Muscle of leg (tissue), 16 donors: Measurements from ENCODE around the gene LMF1. TPM values are rescaled to one million over a fixed set of nuclear protein-coding genes. Genes with fewer than 3 reads are reported as not detected.
A peak's percentile ranks its signal among the peaks of the same experiment; 100 is the strongest.

Source experiments
- DNase-seq: peaks from one replicate; pipeline ENCODE4 v3.0.0; 2013
- H3K27ac ChIP-seq: one replicate; pipeline ENCODE4 v1.5.1; 2013; ENCODE audit warnings: mild to moderate bottlenecking, low read length, control low read depth
- H3K27me3 ChIP-seq: one replicate; pipeline ENCODE4 v1.6.1; 2013; ENCODE audit warnings: low read length; ENCODE audit not compliant: control insufficient read depth, insufficient read depth
- H3K36me3 ChIP-seq: one replicate; pipeline ENCODE4 v1.6.1; 2013; ENCODE audit warnings: low read length; ENCODE audit not compliant: control insufficient read depth, insufficient read depth
- H3K4me1 ChIP-seq: one replicate; pipeline ENCODE4 v1.6.1; 2013; ENCODE audit warnings: low read length; ENCODE audit not compliant: control insufficient read depth, insufficient read depth
- H3K4me3 ChIP-seq: one replicate; pipeline ENCODE4 v1.5.1; 2013; ENCODE audit warnings: low read length, control low read depth
- H3K9me3 ChIP-seq: replicated peaks from 2 replicates; pipeline ENCODE4 v1.6.1; 2013; ENCODE audit warnings: low read depth, low read length; ENCODE audit not compliant: control insufficient read depth
- WGBS: methylation state at CpG from one replicate; pipeline ENCODE4 v1.1.5; 2013; ENCODE audit warnings: missing lambda C conversion rate; ENCODE audit not compliant: insufficient coverage; 5-methylcytosine and 5-hydroxymethylcytosine counted together
- long read RNA-seq, 11 donors: transcript quantifications; one replicate each; lab custom pipeline, GENCODE V29; 2026
- polyA plus RNA-seq, 8 donors: library from polyadenylated mRNA; unstranded; fragments of 120-200 nt; gene quantifications; one replicate each; pipeline versions ENCODE4 v1.2.1 to v1.2.3, GENCODE V29; 2013; ENCODE audit warnings: inconsistent platforms in 1 of 8, low replicate concordance in 1 of 8; ENCODE audit not compliant: insufficient read length in 8 of 8, insufficient read depth in 1 of 8
- total RNA-seq: library from RNA; stranded (reverse); fragments of 120-200 nt; gene quantifications from one replicate; pipeline ENCODE4 v1.2.4, GENCODE V29; 2013

The LMF1 gene
- total RNA-seq = 10.2 TPM
- 10 to 100 TPM in 4 of 8 donors, 1 to 10 TPM in 4; 8.7 to 14.1 (median 10.2) TPM for polyA plus RNA-seq
- long read RNA-seq, donor 1, partial matches to known transcripts = 0 of 2 reads
- long read RNA-seq, donor 1, other reads (novel, unspliced or antisense) = 0 of 2 reads
- long read RNA-seq, donor 2 = 0 reads
- long read RNA-seq, donor 3, partial matches to known transcripts = 0 of 1 reads
- long read RNA-seq, donor 3, other reads (novel, unspliced or antisense) = 0 of 1 reads
- long read RNA-seq, donor 4 = 0 reads
- long read RNA-seq, donor 5, partial matches to known transcripts = 7 of 10 reads
- long read RNA-seq, donor 5, other reads (novel, unspliced or antisense) = 0 of 10 reads
- long read RNA-seq, donor 6, partial matches to known transcripts = 0 of 3 reads
- long read RNA-seq, donor 6, other reads (novel, unspliced or antisense) = 0 of 3 reads
- long read RNA-seq, donor 7, partial matches to known transcripts = 0 of 2 reads
- long read RNA-seq, donor 7, other reads (novel, unspliced or antisense) = 0 of 2 reads
- long read RNA-seq, donor 8, partial matches to known transcripts = 0 of 1 reads
- long read RNA-seq, donor 8, other reads (novel, unspliced or antisense) = 0 of 1 reads
- long read RNA-seq, donor 9 = 0 reads
- long read RNA-seq, donor 10, partial matches to known transcripts = 13 of 23 reads
- long read RNA-seq, donor 10, other reads (novel, unspliced or antisense) = 5 of 23 reads
- long read RNA-seq, donor 11, partial matches to known transcripts = 0 of 2 reads
- long read RNA-seq, donor 11, other reads (novel, unspliced or antisense) = 0 of 2 reads

- WGBS = 2% methylated on average over 65 of the region's 71 CpGs
- no peaks in the 10 kb centered on the region for H3K27me3 ChIP-seq
- H3K4me3 ChIP-seq = peak within 1 kb of the TSS; percentile 76
- peaks cover 23% of the 10 kb centered on the region for H3K36me3 ChIP-seq
- peak; percentile 93 for DNase-seq
- peak within 1 kb of the TSS; percentile 65 for H3K27ac ChIP-seq
- peaks cover 63% of the 10 kb centered on the region for H3K4me1 ChIP-seq
- H3K9me3 ChIP-seq = peaks cover 5% of the 10 kb centered on the region
These were observed at the start of gene LMF1 for GRCh38 chr16:970766-971581. LMF1 (minus strand) TSS chr16:970984; CDS start chr16:970980, 4 bp downstream.

- no peak for DNase-seq
- no peak overlapping the region for H3K4me3 ChIP-seq
These were observed 49.3 kb upstream of the LMF1 start for GRCh38 chr16:1020091-1020399.

GRCh38 chr16:1019231-1020090, 48.7 kb upstream of the LMF1 start:
- no peaks in the 10 kb centered on the region for H3K9me3 ChIP-seq
- no peaks in the 10 kb centered on the region for H3K36me3 ChIP-seq
- peak; percentile 79 for DNase-seq
- H3K4me3 ChIP-seq = peak overlapping the region; percentile 0
- H3K27me3 ChIP-seq = peaks cover 21% of the 10 kb centered on the region
- peak overlapping the region; percentile 15 for H3K27ac ChIP-seq
- WGBS = 21% methylated on average over 61 of the region's 66 CpGs
- peaks cover 48% of the 10 kb centered on the region for H3K4me1 ChIP-seq

More at GRCh38 chr16:1020091-1020399, 49.3 kb upstream of the LMF1 start:
- H3K27ac ChIP-seq = no peak overlapping the region
- 57% methylated on average over 10 of the region's 11 CpGs for WGBS
- peaks cover 42% of the 10 kb centered on the region for H3K4me1 ChIP-seq
- no peaks in the 10 kb centered on the region for H3K9me3 ChIP-seq
- no peaks in the 10 kb centered on the region for H3K36me3 ChIP-seq
- H3K27me3 ChIP-seq = peaks cover 21% of the 10 kb centered on the region

- 77% methylated on average over 10 of the region's 15 CpGs for WGBS
- no peak for DNase-seq
- H3K4me1 ChIP-seq = peaks cover 56% of the 10 kb centered on the region
- no peaks in the 10 kb centered on the region for H3K9me3 ChIP-seq
- no peaks in the 10 kb centered on the region for H3K36me3 ChIP-seq
- H3K4me3 ChIP-seq = no peak overlapping the region
- H3K27ac ChIP-seq = peak overlapping the region; percentile 2
- H3K27me3 ChIP-seq = peaks cover 21% of the 10 kb centered on the region
These were observed 47.8 kb upstream of the LMF1 start for GRCh38 chr16:1018447-1019198.

GRCh38 chr16:1014771-1015495, 44.1 kb upstream of the LMF1 start:
- Histone ChIP-seq H3K4me3 (no peak overlapping the region), H3K4me1 (peaks cover 45% of the 10 kb centered on the region), H3K9me3 (no peaks in the 10 kb centered on the region), H3K27me3 (peaks cover 21% of the 10 kb centered on the region), H3K36me3 (no peaks in the 10 kb centered on the region), H3K27ac (no peak overlapping the region)
- 55% methylated on average over 15 of the region's 22 CpGs for WGBS
- peak; percentile 49 for DNase-seq

GRCh38 chr16:1014221-1014620, 43.4 kb upstream of the LMF1 start:
- H3K27me3 ChIP-seq = peaks cover 21% of the 10 kb centered on the region
- no peaks in the 10 kb centered on the region for H3K9me3 ChIP-seq
- H3K36me3 ChIP-seq = no peaks in the 10 kb centered on the region
- H3K27ac ChIP-seq = no peak overlapping the region
- no peak overlapping the region for H3K4me3 ChIP-seq
- H3K4me1 ChIP-seq = peaks cover 45% of the 10 kb centered on the region
- 86% methylated on average over 2 of the region's 8 CpGs for WGBS
- no peak for DNase-seq

- Histone ChIP-seq H3K4me3 (no peak overlapping the region), H3K27me3 (peaks cover 15% of the 10 kb centered on the region), H3K27ac (no peak overlapping the region), H3K4me1 (peaks cover 38% of the 10 kb centered on the region), H3K9me3 (no peaks in the 10 kb centered on the region), H3K36me3 (no peaks in the 10 kb centered on the region)
- WGBS = 93% methylated on average over 3 of the region's 8 CpGs
- DNase-seq = no peak
These were observed 42.8 kb upstream of the LMF1 start for GRCh38 chr16:1013593-1013900.

- WGBS = 90% methylated on average over 28 of the region's 28 CpGs
- peaks cover 38% of the 10 kb centered on the region for H3K4me1 ChIP-seq
- no peaks in the 10 kb centered on the region for H3K36me3 ChIP-seq
- no peak for DNase-seq
- peaks cover 15% of the 10 kb centered on the region for H3K27me3 ChIP-seq
- no peak overlapping the region for H3K4me3 ChIP-seq
- no peaks in the 10 kb centered on the region for H3K9me3 ChIP-seq
- H3K27ac ChIP-seq = no peak overlapping the region
These were observed 42.2 kb upstream of the LMF1 start for GRCh38 chr16:1012722-1013592.
